SH-SY5Y (cell line): ENCODE measurements around the gene ITGA2.

Source experiments
- GATA2 ChIP-seq: IDR thresholded peaks from 2 replicates; pipeline ENCODE4 v1.6.1; 2011; ENCODE audit warnings: mild to moderate bottlenecking, low read depth, low read length
- GATA3 ChIP-seq: IDR thresholded peaks from 2 replicates; pipeline ENCODE4 v1.6.1; 2011; ENCODE audit warnings: low read depth, mild to moderate bottlenecking, low read length, moderate library complexity

ITGA2 gene

DNA sequence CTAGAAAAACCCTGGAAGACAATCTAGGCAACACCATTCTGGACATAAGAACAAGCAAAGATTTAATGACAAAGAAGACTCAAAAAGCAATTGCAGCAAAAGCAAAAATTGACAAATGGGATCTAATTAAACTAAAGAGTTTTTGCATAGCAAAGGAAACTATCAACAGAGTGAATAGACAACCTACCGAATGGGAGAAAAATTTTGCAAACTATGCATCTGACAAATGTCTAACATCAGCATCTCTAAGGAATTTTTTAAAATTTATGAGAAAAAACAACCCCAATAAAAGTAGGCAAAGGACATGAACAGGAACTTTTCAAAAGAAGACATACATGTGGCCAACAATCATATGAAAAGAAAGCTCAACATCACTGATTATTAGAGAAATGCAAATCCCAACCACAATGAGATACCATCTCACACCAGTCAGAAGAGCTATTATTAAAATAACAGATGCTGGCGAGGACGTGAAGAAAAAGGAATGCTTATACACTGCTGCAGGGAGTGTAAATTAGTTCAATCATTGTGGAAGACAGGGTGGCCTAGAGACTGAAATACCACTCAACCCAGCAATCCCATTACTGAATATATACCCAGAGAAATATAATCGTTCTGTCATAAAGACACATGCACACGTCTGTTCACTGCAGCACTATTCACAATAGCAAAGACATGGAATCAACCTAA is 116.6 kb downstream of the ITGA2 start:
- TF ChIP-seq GATA3 = no peak
- TF ChIP-seq GATA2 = no peak

DNA sequence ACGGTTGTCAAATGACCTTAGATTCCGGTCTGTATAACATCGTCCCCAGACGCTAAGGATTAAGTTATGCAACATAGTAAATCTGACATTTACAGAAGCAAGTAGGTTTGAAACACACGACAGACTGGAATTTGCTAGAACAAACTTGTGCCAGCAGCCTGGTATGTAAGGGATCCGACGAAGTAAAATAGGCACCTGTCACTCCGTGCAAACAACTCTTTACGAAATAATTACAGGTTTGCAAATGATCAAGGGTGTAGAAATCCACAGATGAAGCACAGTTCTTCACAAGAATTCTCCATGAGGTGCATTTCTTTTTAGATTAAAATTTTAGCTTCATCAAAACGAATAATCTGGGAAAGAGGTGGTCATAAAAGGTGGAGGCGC is 119.9 kb downstream of the ITGA2 start:
- TF ChIP-seq GATA3 = no peak
- TF ChIP-seq GATA2 = no peak

DNA sequence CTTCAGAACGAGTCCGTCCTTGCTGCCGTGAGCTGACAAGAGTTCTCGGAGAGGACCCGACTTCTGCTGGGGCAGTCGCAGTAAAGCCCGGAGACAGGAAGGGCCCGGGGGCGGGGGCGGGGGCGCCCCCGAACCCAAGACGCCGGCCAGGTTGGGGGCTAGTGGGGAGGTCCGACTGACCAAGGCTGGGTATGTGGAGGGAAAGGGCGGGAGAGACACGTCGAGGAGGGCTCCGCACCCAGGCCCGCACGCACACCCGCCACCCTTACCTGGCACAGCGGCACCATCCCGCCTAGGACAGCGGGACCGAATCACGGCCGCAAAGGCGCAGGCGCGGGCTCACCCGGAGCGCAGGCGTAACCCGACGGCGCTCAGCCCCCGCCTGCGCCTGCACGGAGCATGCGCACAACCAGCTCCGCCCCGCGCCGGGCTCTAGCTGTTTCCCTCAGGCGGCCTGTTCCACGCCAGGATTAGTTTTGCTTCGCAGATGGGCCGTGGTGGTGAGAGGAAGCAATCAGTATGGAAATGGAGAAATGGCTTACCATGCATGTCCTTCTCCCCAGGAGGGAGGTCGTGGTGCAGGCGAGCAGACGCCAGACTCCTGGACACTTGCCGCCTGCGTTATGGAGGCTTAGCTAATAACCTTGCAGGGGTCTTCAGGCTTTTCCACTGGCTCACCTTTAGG is 120.4 kb downstream of the ITGA2 start, which contains the start of gene MOCS2:
Gene MOCS2, minus strand, starts transcription at position 315 of the 685 bp plus-strand sequence. CDS start 2,583 bp downstream, outside the sequence.
- no peak for TF ChIP-seq GATA3
- TF ChIP-seq GATA2 = no peak; the same call in 1 of the 2 replicates

DNA sequence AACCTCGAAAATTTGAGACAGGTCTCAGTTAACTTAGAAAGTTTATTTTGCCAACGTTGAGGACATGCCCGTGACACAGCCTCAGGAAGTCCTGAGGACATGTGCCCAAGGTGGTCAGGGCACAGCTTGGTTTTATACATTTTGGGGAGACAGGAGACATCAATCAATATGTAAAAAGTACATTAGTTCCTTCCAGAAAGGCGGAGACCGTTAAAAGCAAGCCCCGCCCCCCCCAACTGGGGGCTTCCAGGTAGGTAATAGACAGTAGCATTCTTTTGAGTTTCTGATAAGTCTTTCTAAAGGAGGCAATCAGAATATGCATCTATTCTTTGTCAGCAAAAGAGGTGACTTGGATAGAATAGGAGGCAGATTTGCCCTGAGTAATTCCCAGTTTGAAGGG is 121.0 kb downstream of the ITGA2 start:
- no peak for TF ChIP-seq GATA2
- no peak for TF ChIP-seq GATA3

DNA sequence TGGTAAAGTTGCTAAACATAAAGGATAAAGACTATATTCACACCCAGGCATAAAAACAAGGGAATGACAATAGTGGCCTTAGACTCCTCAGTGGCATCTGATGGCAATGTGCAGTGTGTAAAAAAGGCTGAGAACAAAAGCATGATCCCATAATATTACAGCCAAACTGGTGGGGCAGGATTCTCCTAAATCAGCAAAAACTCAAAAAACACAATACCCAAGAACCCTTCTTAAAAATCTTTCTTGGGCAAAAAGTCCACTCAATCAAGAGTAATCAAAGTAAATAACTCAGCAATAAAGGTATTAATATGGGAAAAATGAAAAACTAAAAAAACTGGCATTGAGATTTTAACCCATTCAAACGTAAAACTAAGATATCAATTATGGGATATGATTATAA is 122.0 kb downstream of the ITGA2 start:
- TF ChIP-seq GATA2 = no peak

DNA sequence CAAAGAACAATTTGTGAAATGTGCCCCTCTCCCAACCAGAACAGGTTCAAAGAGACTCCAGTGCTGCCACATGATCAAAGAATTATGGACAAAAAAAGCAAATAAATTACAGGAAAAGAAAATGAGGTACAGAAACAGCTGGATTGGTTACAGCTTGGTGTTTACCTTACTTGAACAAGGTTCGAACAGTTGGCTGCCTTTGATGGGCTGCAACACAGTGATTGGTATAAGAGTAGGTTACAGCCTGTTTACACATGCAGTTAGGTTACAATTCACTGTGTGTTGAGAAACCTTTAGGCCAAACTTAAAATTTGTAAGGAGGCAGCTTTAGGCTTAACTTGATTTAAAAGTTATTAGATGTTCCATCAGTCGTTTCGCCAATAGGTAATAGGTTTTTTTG is 123.8 kb downstream of the ITGA2 start:
- no peak for TF ChIP-seq GATA3
- no peak for TF ChIP-seq GATA2

DNA sequence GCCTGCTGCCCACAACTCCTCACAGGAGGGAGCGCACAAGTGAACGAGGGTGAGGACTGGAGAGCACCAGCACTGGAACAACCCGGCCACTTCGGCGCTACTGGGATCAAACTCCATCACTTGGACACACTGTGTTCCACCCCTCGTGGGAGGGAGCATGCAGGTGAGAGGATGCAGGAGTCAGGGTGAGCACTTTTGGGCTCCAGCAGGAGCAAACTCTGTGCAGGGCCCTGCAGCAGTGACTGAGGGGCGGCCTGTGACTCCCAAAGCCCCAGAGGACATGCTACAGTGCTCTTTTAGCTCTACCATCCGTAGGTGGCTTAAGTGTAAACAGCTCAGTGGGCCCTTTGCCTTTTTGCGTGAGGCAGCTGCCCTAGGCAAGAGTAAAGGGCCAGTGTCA is 124.8 kb downstream of the ITGA2 start:
- TF ChIP-seq GATA3 (no peak), GATA2 (no peak)

DNA sequence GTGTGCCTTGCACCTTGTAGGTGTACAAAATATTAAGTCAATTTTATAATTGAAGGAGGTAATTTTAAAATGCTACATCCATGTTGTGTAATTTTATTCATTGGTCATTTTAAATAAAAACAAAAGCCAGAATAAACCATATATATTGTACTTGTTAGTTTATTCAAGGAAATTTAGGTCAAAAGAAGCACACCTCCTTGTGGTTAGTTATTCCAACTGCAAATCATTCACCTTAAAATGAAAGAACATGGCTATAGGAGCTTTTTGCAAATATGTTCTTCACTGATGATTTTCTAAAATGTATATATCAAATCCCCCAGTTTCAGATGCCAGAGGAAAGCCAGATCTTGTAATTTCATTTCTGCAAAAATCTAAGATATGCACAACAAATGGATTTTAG is 125.8 kb downstream of the ITGA2 start:
- TF ChIP-seq GATA2 = no peak
- no peak for TF ChIP-seq GATA3

DNA sequence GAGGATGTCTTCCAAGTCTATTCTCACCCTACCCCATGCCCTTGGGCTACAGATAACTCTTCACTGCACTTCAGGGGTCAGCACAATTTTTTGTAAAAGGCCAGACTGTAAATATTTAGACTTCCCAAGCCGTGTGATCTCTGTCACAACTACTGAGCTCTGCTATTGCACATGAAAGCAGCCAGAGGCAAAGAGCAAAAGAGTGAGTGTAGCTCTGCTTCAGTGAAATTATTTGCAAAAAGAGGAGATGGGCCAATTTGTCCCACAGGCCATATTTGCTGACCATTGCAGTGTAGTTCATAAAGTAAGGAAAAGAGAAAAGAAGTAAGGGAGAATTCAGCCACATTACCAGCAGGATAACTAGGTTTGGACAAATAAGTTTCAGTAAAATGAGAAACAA is 127.4 kb downstream of the ITGA2 start:
- no peak for TF ChIP-seq GATA2
- no peak for TF ChIP-seq GATA3

DNA sequence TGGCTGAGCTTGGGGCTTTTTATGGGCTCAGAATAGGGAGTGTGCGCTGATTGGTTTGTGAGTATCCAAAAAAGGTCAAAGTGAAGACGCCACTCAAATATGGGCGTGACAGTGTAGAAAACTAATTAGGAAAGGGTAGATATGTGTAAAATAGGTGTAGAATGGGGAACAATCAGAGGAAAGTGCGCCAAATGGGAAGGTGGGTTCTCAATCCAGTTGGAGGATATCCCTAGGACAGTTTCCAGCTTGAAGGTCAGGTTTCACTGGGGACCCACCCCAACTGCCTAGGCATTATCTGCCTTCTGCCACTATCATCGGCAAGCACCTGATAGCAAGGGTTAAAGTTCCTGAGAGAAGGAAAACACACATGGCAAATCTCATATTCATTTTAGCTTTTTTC is 129.7 kb downstream of the ITGA2 start:
- no peak for TF ChIP-seq GATA3

DNA sequence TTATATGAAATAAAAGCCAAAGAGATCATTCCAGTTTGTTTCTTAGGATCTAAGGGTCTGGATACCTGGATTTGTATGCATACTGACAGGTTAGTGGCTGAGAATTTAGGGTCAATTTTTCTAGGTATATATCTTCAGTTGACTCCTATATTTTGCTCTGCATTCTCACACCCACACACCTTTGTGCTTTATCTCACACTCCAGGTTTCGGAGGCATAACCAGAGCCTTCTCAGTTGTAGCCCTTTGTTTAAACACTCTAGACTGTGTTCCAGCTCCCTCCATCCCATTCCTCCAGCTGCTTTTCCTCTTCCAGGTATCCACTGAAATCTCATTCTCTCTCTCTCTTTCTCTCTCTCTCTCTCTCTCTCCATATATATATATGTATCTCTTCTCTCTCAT is 131.0 kb downstream of the ITGA2 start:
- no peak for TF ChIP-seq GATA2
- TF ChIP-seq GATA3 = no peak

DNA sequence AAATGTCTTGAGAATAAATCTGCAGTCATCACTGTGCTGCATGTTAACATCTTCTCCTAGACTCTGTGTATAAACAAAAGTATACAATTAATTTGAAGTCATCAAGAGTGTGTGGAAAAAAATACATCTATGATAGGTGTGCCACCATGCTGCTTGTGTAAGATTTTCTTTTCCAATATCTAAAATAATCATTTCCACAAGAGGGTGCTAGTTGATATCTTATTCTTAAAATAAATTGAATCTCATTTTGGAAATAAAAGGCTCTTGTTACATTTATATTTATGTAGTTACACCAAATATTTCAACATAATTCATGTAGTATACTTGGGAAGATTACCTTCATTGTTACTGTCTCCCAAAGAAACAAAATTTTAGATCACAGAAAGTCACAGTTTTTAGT is 134.6 kb downstream of the ITGA2 start:
- TF ChIP-seq GATA2 = no peak
- TF ChIP-seq GATA3 = no peak

DNA sequence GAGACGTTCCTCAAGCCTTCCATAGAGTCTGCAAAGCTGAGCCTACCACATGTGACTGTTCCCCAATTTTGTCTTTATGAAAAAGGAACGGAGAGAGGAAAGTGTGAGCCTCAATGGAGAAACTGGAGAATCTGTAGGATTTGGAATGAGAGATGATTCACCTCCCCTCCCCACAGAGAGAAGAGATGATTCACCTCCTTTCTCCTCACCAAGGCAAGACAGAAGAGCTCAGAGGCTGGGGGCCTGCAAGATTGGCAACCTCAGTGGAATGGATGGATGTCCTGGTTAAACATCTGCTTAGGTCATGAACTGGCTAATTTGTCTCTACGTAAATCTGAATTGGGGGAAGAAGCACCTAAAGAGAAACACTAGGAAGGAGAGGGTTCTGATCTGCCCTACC is 137.4 kb downstream of the ITGA2 start:
- TF ChIP-seq GATA3 = no peak
- no peak for TF ChIP-seq GATA2

DNA sequence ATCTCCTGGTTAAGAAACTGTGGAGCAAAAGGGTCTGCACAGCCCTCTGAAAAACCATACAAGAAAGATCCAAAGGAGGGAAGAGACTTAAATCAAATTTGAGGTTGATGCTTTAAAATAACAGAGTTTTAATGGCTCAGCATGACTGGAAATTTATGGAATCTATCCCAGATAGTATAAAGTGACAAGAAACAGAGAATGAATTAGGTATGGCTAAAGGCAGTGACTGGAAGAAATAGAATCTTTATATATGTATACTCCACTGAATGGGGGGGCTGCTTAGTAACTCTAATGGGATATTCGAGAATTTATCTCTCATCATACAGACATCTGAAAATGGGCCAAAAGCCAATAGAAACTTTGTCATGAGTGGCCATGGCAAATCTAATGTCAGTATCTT is 138.0 kb downstream of the ITGA2 start:
- TF ChIP-seq GATA2 = no peak
- TF ChIP-seq GATA3 = no peak

DNA sequence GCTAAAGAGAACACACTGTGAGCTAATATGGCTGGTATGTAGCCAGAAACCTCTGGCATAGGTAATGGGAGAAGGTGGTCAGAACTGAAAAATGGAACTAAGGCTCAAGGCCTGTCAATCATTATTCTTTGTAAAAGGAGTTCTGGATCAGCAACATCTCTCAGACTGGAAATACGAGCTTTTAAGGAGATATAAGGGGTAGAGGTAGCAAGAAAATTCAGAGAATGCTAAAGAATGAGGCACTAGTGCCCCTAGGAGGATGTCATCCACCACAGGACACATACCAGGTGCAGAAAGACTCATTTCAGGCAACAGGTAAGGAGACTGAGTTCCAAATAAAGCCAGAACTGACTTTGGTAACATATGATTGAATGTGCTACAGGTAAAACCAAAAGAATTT is 139.3 kb downstream of the ITGA2 start:
- TF ChIP-seq GATA3 (no peak), GATA2 (no peak)
